Muscle layer of colon (tissue), 2 donors: ENCODE data around the gene TMOD2.
"Not testable (repeated sequence)": the region's sequence is repeated elsewhere in the genome, so short reads cannot be mapped to it uniquely, and the experiment has no call there.

Experiments used
- H3K27ac ChIP-seq: one replicate; pipeline ENCODE4 v1.7.0; 2013; ENCODE audit warnings: low read depth, mild to moderate bottlenecking, low read length, moderate library complexity
- H3K27me3 ChIP-seq, 2 donors: one replicate each; pipeline ENCODE4 v1.7.0; 2013; ENCODE audit warnings: low read length in 2 of 2, mild to moderate bottlenecking in 2 of 2; ENCODE audit not compliant: insufficient read depth in 2 of 2, control insufficient read depth in 1 of 2
- H3K36me3 ChIP-seq: one replicate; pipeline ENCODE4 v1.7.0; 2013; ENCODE audit warnings: mild to moderate bottlenecking, low read length; ENCODE audit not compliant: insufficient read depth
- H3K4me1 ChIP-seq: one replicate; pipeline ENCODE4 v1.7.0; 2013; ENCODE audit warnings: mild to moderate bottlenecking, low read length; ENCODE audit not compliant: insufficient read depth
- H3K4me3 ChIP-seq, 2 donors: one replicate each; pipeline ENCODE4 v1.7.0; 2013; ENCODE audit warnings: low read length in 2 of 2, low read depth in 1 of 2, mild to moderate bottlenecking in 1 of 2, moderate library complexity in 1 of 2
- H3K9ac ChIP-seq: one replicate; pipeline ENCODE4 v1.7.0; 2013; ENCODE audit warnings: low read length
- H3K9me3 ChIP-seq: one replicate; pipeline ENCODE4 v1.7.0; 2013; ENCODE audit warnings: mild to moderate bottlenecking, low read length
- donor health status: abdominal sarcoma.
- donor health status: Adenocarcinoma of cecum.

Gene TMOD2

GRCh38 chr15:51780636-51781035 is 29.2 kb downstream of the TMOD2 start:
- H3K27ac ChIP-seq = no peak overlapping the region
- no peak overlapping the region for H3K4me3 ChIP-seq
- peaks cover 45% of the 10 kb centered on the region for H3K36me3 ChIP-seq
- no peaks in the 10 kb centered on the region for H3K27me3 ChIP-seq
- H3K4me1 ChIP-seq = peaks cover 7% of the 10 kb centered on the region
- H3K9me3 ChIP-seq = no peaks in the 10 kb centered on the region
- no peak overlapping the region for H3K9ac ChIP-seq

DNA sequence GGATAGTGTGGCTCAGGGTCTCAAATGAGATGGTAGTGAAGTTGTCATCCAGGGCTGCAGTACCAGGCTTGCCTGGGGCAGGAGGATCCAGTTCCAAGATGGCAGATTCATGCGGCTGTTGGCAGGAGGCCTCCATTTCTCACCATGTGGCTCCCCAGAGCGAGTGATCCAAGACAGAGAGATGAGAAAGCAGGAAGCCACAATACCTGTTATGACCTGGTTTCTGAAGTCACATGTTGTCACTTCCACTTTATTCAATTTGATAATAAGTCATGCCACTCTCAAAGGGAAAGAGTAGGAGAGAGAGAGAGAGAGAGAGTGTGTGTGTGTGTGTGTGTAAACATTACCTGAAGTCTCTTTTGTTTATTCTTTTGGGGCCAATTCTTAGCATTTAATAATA is 30.1 kb downstream of the TMOD2 start:
- H3K27me3 ChIP-seq = no peaks in the 10 kb centered on the region
- H3K4me1 ChIP-seq = peaks cover 4% of the 10 kb centered on the region
- no peaks in the 10 kb centered on the region for H3K9me3 ChIP-seq
- H3K4me3 ChIP-seq = no peak overlapping the region
- H3K27ac ChIP-seq = no peak overlapping the region
- no peak overlapping the region for H3K9ac ChIP-seq
- H3K36me3 ChIP-seq = peaks cover 51% of the 10 kb centered on the region

GRCh38 chr15:51782357-51782896 is 31.0 kb downstream of the TMOD2 start:
- Histone ChIP-seq H3K9ac (no peak overlapping the region), H3K4me1 (no peaks in the 10 kb centered on the region), H3K36me3 (peaks cover 53% of the 10 kb centered on the region), H3K27ac (no peak overlapping the region), H3K27me3 (no peaks in the 10 kb centered on the region), H3K9me3 (no peaks in the 10 kb centered on the region), H3K4me3 (no peak overlapping the region)

DNA sequence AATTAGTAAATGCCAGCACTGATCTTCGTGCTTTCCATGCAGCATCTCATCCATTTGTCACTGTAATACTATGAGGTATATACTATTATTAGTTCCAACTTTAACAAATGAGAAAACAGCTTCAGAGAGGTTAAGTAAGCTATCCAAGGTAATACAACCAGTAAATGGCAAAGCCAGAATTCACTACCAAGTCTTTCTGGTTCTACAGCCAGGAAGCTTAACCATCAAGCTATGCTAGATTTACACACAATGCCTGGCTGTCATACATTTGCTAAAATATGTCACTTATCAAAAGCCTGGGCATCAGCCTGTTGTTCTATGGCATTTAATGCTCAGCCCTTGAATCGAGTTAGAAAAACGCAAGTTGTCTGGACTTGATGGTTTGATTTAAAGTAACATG is 32.6 kb downstream of the TMOD2 start:
- Histone ChIP-seq H3K4me3 (no peak overlapping the region), H3K36me3 (peaks cover 58% of the 10 kb centered on the region), H3K4me1 (no peaks in the 10 kb centered on the region), H3K9me3 (no peaks in the 10 kb centered on the region), H3K27me3 (no peaks in the 10 kb centered on the region), H3K9ac (no peak overlapping the region), H3K27ac (no peak overlapping the region)

GRCh38 chr15:51787130-51787529 is 35.7 kb downstream of the TMOD2 start:
- H3K27ac ChIP-seq, H3K27me3 ChIP-seq, H3K9ac ChIP-seq, H3K4me3 ChIP-seq, H3K4me1 ChIP-seq, H3K9me3 ChIP-seq: not testable (repeated sequence)
- peaks cover 43% of the 10 kb centered on the region for H3K36me3 ChIP-seq

- H3K9ac ChIP-seq, H3K4me1 ChIP-seq: not testable (repeated sequence)
These were observed 41.1 kb downstream of the TMOD2 start for GRCh38 chr15:51792474-51792873.

GRCh38 chr15:51793521-51794305 is 42.3 kb downstream of the TMOD2 start:
- H3K27me3 ChIP-seq = no peaks in the 10 kb centered on the region

More at GRCh38 chr15:51792474-51792873, 41.1 kb downstream of the TMOD2 start:
- H3K9me3 ChIP-seq, H3K27ac ChIP-seq, H3K36me3 ChIP-seq, H3K4me3 ChIP-seq, H3K27me3 ChIP-seq: not testable (repeated sequence)

GRCh38 chr15:51796847-51797401 is 45.5 kb downstream of the TMOD2 start:
- Histone ChIP-seq H3K36me3 (peaks cover 16% of the 10 kb centered on the region), H3K9me3 (no peaks in the 10 kb centered on the region), H3K27me3 (no peaks in the 10 kb centered on the region), H3K9ac (no peak overlapping the region), H3K4me3 (no peak overlapping the region), H3K27ac (no peak overlapping the region), H3K4me1 (no peaks in the 10 kb centered on the region)

More at GRCh38 chr15:51793521-51794305, 42.3 kb downstream of the TMOD2 start:
- Histone ChIP-seq H3K9me3 (no peaks in the 10 kb centered on the region), H3K27ac (no peak overlapping the region), H3K9ac (no peak overlapping the region), H3K4me3 (no peak overlapping the region), H3K4me1 (no peaks in the 10 kb centered on the region), H3K36me3 (peaks cover 8% of the 10 kb centered on the region)

DNA sequence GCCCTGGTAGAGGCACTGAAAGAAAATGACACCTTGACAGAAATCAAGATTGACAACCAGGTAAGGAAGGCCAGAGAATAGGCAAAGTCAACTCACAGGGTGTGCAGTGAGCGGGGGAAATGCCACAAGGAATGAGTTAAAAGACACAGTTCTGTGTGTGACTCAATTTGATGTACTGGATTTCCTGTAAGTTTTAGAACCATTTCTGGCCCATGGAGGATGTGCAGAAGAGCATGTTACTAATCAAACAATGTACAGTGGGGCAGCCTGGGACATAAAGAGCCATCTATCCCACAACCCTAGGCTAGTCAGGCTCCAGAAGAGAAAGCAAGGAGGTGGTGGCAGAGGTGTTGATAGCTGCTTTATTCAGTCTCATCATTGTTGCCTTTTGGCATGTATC is 46.9 kb downstream of the TMOD2 start:
- Histone ChIP-seq H3K9ac (no peak overlapping the region), H3K27me3 (no peaks in the 10 kb centered on the region), H3K36me3 (peaks cover 16% of the 10 kb centered on the region), H3K4me3 (no peak overlapping the region), H3K9me3 (no peaks in the 10 kb centered on the region), H3K27ac (no peak overlapping the region), H3K4me1 (no peaks in the 10 kb centered on the region)

DNA sequence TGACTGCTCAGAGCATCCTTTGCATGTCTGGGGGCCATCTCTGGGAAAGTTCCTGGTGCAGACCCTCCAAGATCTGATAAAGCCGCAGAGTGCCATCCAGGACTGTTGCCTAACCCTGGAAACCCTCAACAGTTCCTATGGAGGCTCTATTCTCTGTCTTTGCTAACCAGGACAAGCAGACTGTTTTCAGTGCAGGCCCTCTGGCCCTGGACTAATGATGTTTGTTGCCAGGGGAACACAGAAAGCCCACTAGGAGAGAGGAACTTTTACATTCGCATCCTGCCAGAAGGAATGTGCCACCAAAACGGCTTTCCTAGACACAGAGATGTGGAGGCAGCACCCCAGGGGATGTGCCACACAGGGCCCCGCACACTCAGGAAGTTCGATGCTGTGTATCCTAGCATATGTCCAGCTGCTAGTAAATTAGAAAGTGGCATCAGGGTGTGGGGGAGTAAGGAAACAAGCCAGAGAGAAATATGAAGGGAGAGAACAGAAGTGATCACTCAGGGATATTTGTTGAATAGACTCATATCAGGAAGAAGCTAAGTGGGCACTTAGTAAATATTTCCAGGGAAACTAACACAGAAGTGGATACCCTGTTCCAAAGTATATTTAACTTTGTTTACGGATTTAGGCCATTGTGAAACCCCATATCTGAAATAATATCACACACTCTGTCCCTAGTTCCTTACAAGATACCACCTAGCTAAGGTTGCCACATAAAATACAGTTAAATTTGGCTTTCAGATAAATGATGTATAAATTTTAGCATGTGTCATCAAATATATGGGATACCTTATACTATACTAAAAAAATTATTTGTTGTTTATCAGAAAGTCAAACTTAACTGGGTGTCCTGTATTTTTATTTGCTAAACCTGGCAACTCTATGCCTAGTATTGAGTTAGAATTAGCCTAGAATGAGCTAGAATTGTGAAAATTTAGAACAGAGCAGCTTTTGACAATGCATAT is 48.2 kb downstream of the TMOD2 start:
- no peaks in the 10 kb centered on the region for H3K27me3 ChIP-seq
- no peaks in the 10 kb centered on the region for H3K9me3 ChIP-seq
- H3K4me3 ChIP-seq = no peak overlapping the region
- H3K9ac ChIP-seq = no peak overlapping the region
- peaks cover 22% of the 10 kb centered on the region for H3K36me3 ChIP-seq
- H3K27ac ChIP-seq = no peak overlapping the region
- no peaks in the 10 kb centered on the region for H3K4me1 ChIP-seq

- Histone ChIP-seq H3K27ac (no peak overlapping the region), H3K4me3 (no peak overlapping the region), H3K36me3 (peaks cover 26% of the 10 kb centered on the region), H3K27me3 (no peaks in the 10 kb centered on the region), H3K9me3 (no peaks in the 10 kb centered on the region), H3K9ac (no peak overlapping the region), H3K4me1 (no peaks in the 10 kb centered on the region)
These were observed 50.0 kb downstream of the TMOD2 start for GRCh38 chr15:51801391-51801835.
